GM12878 (cell line): Measurements from ENCODE around the gene CRYGS.
"Not testable (repeated sequence)": the region's sequence is repeated elsewhere in the genome, so short reads cannot be mapped to it uniquely, and the experiment has no call there.

Experiments used
- CTCF ChIP-seq, 3 experiments: IDR thresholded peaks in 2 of 3; conservative IDR thresholded peaks in 1 of 3; 2 replicates each; pipeline ENCODE4 v1.5.1; 2011; ENCODE audit warnings: low read depth in 3 of 3, low read length in 3 of 3, mild to moderate bottlenecking in 3 of 3, control low read depth in 2 of 3, moderate library complexity in 2 of 3, inconsistent platforms in 1 of 3, mixed read lengths in 1 of 3; ENCODE audit not compliant: control insufficient read depth in 2 of 3, insufficient read depth in 1 of 3; ENCODE audit errors: extremely low read depth in 1 of 3
- IKZF2 ChIP-seq, 2 experiments: fragments of 450-650 bp; IDR thresholded peaks; 2 replicates each; pipeline ENCODE4 v1.6.1; 2017; ENCODE audit warnings: mild to moderate bottlenecking in 2 of 2, moderate library complexity in 2 of 2
- NR2C2 ChIP-seq: IDR thresholded peaks from 2 replicates; pipeline ENCODE4 v1.6.1; 2011; ENCODE audit warnings: borderline replicate concordance, low read depth; ENCODE audit not compliant: control insufficient read depth, insufficient read length
- POLR2A ChIP-seq: IDR thresholded peaks from 2 replicates; pipeline ENCODE4 v1.6.1; 2011; ENCODE audit warnings: low read depth, mild to moderate bottlenecking, low read length
- TCF12 ChIP-seq: IDR thresholded peaks from 2 replicates; pipeline ENCODE4 v1.6.1; 2011; ENCODE audit warnings: low read depth, mild to moderate bottlenecking, low read length
- ZNF24 ChIP-seq: fragments of 450-650 bp; IDR thresholded peaks from 2 replicates; pipeline ENCODE4 v1.6.1; 2017; ENCODE audit warnings: antibody characterized with exemption, mild to moderate bottlenecking
- TF ChIP-seq, protein P1 (sequence below): IDR thresholded peaks from 2 replicates; pipeline ENCODE4 v1.6.1; 2012; ENCODE audit warnings: low read depth, low read length, improper control_type of control experiment

DNA sequence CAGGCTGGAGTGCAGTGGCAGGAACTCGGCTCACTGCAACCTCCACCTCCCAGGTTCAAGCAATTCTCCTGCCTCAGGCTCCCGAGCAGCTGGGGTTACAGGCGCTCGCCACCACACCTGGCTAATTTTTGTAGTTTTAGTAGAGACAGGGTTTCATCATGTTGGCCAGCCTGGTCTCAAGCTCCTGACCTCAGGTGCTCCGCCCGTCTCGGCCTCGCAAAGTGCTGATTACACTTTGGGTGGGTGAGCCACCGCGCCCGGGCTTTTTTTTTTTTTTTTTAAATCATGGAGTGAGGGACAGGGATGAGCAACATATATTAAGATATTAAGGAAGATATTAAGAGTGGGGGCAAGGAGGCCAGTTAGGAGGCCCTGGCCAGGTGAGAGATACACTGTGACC, 25.2 kb upstream of the CRYGS start:
- TF ChIP-seq NR2C2; CTCF (IDR thresholded peaks at IDR 0.05 in 2 of 3, conservative IDR thresholded peaks at IDR 0.05 in 1 of 3; ENCODE audit: control insufficient read depth in 2 of 3, extremely low read depth in 1 of 3, insufficient read depth in 1 of 3, low read depth in 3 of 3, low read length in 3 of 3); IKZF2 (IDR thresholded peaks at IDR 0.05); TCF12; POLR2A; ZNF24: not testable (repeated sequence)
- TF ChIP-seq, protein P1, sequence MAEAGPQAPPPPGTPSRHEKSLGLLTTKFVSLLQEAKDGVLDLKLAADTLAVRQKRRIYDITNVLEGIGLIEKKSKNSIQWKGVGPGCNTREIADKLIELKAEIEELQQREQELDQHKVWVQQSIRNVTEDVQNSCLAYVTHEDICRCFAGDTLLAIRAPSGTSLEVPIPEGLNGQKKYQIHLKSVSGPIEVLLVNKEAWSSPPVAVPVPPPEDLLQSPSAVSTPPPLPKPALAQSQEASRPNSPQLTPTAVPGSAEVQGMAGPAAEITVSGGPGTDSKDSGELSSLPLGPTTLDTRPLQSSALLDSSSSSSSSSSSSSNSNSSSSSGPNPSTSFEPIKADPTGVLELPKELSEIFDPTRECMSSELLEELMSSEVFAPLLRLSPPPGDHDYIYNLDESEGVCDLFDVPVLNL: not testable (repeated sequence)
